ENCODE results near the gene KRTAP5-3.

GRCh38 chr11:1565173-1565903 is 42.9 kb downstream of the KRTAP5-3 start:
- TF ChIP-seq CTCF (IDR thresholded peaks at IDR 0.05; ENCODE audit: poor library complexity), result no peak
- no peak for TF ChIP-seq EZH2phosphoT487 (IDR thresholded peaks at IDR 0.05; ENCODE audit: low read depth, severe bottlenecking, unreplicated experiment)

Measured in hepatocyte (in vitro differentiated cells).